HG02970 (cell line): ENCODE measurements around the gene SYPL2.
A peak's percentile ranks its signal among the peaks of the same experiment; 100 is the strongest.
"Not testable (repeated sequence)": the region's sequence is repeated elsewhere in the genome, so short reads cannot be mapped to it uniquely, and the experiment has no call there.

Experiments used
- ATAC-seq: cut with Tn5 transposase; IDR thresholded peaks from one replicate; pipeline ENCODE4 v1.9.1; 2021; ENCODE audit warnings: mild to moderate bottlenecking, moderate library complexity, moderate number of reproducible peaks; ENCODE audit not compliant: unreplicated experiment, low FRiP score

The SYPL2 gene

GRCh38 chr1:109466452-109467300, at the start of gene SYPL2:
Gene SYPL2 (plus strand): TSS chr1:109466546. CDS start chr1:109466844, 298 bp downstream.
- no peak for ATAC-seq

GRCh38 chr1:109423498-109423897, 42.8 kb upstream of the SYPL2 start:
- no peak for ATAC-seq

GRCh38 chr1:109425391-109426280, 40.7 kb upstream of the SYPL2 start:
- peak; percentile 21 for ATAC-seq

- ATAC-seq, result peak; percentile 95
These were observed 39.8 kb upstream of the SYPL2 start, which contains the start of gene PSMA5 for GRCh38 chr1:109426281-109427170. Gene PSMA5 (minus strand): TSS chr1:109426448. CDS start chr1:109426330, 118 bp downstream.

GRCh38 chr1:109427171-109427467, 39.2 kb upstream of the SYPL2 start:
- no peak for ATAC-seq

- no peak for ATAC-seq
These were observed 34.0 kb upstream of the SYPL2 start for GRCh38 chr1:109432336-109432735.

GRCh38 chr1:109433322-109433721, 33.0 kb upstream of the SYPL2 start:
- no peak for ATAC-seq

- no peak for ATAC-seq
These were observed 31.9 kb upstream of the SYPL2 start for GRCh38 chr1:109434484-109434883.

GRCh38 chr1:109438798-109439297, 27.5 kb upstream of the SYPL2 start:
- ATAC-seq, result no peak

- ATAC-seq, result no peak
These were observed 25.3 kb upstream of the SYPL2 start for GRCh38 chr1:109441069-109441468.

- ATAC-seq, result no peak
These were observed 22.9 kb upstream of the SYPL2 start for GRCh38 chr1:109443476-109443875.

- no peak for ATAC-seq
These were observed 22.0 kb upstream of the SYPL2 start for GRCh38 chr1:109444346-109444745.

- ATAC-seq, result not testable (repeated sequence)
These were observed 20.2 kb upstream of the SYPL2 start for GRCh38 chr1:109445949-109446695.

GRCh38 chr1:109447524-109447923, 18.8 kb upstream of the SYPL2 start:
- no peak for ATAC-seq

GRCh38 chr1:109454497-109455133, 11.7 kb upstream of the SYPL2 start:
- no peak for ATAC-seq

- no peak for ATAC-seq
These were observed 8.5 kb upstream of the SYPL2 start for GRCh38 chr1:109457819-109458218.

- no peak for ATAC-seq
These were observed 258 bp upstream of the SYPL2 start for GRCh38 chr1:109466125-109466451.

- no peak for ATAC-seq
These were observed 993 bp downstream of the SYPL2 start for GRCh38 chr1:109467301-109467777.

- no peak for ATAC-seq
These were observed 1.7 kb downstream of the SYPL2 start for GRCh38 chr1:109468061-109468460.
